HG02840 (cell line): ENCODE measurements around the gene FNDC3A.

Source experiments
- ATAC-seq: cut with Tn5 transposase; IDR thresholded peaks from one replicate; pipeline ENCODE4 v1.9.1; 2021; ENCODE audit warnings: mild to moderate bottlenecking, moderate library complexity, moderate number of reproducible peaks; ENCODE audit not compliant: unreplicated experiment, low FRiP score

FNDC3A gene

DNA sequence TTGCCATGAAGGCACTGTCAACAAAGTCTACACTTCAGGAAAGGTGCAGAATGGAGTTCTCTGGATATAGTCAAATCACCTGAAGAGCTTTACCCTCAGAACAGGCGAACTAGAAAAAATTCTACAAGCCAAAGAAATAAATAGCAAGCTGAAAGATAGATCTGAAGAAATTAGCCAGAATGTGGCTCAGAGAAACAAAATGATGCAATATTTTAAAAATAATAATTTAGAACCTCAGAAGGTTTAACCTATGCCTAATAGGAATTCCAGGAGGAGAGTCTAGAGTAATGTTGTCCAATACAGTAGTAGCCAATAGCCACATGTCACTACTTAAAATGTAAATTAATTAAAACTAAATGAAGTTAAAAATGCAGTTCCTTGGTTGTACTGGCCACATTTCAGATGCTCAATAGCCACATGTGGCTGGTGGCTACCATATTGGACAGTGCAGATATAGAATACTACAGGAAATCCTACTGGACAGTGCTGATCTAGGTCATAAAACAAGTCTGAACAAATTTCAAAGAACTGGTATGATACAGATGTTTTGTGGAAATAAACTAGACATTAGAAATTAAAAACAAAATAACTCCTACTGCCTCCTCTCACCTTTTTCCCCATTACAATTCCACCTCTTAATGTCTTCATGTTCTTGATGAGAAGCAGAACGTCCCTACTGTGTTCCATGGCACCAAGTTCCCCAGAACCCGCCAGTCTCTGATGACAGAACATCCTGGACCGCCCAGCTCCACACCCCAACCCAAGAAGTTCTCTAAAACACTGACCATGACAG lies 271.3 kb downstream of the FNDC3A start:
- peak; percentile 43 for ATAC-seq

DNA sequence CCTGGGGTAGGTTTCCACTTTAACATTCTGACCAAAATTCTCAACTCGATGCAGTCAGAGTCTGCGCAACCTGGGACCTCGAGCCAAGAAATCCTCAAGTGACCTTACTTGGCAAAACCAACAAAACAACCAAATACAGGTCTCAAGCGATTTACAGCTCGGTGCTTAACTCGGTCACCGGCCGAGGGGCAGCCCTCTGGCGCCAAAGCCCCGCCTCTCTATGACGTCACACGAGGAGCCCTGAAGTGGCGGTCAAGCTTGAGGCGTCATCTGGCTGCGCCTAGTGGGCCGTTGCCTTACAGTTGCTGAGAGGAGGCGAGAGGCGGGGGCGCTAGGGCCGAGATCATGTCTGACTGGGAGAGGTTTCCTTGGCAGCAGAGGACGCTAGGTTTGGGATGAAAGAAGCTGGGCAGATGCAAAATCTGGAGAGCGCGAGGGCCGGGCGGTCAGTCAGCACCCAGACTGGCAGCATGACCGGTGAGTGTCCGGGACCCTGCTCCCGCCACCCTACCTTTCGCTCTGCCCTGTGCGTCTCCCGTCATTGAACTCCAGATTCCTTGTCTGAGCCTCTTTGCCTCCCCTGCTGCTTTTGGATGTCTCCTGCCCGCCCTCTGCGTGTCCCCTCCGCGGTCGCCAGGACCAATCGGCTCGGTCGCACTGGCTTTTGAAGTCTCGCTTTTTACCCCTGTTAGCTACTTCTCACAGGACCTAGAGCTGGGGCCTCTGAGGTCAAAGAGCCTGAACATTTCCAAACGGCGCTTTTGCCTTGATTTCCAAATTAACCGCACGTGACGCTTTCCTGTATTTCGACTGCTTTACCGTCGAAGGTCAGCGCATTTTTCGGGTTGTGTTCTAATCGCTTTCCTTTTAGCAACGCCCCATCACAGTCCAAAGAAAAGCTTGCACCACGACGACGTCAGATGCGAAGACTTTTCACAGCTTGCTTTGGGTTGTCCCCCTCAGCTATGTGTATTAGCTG lies 272.2 kb downstream of the FNDC3A start, which contains the start of gene CDADC1:
Gene CDADC1 (plus strand): TSS at position 283 of the 979 bp plus-strand sequence. CDS start 113 bp downstream, at position 396.
- ATAC-seq, result peak; percentile 91

DNA sequence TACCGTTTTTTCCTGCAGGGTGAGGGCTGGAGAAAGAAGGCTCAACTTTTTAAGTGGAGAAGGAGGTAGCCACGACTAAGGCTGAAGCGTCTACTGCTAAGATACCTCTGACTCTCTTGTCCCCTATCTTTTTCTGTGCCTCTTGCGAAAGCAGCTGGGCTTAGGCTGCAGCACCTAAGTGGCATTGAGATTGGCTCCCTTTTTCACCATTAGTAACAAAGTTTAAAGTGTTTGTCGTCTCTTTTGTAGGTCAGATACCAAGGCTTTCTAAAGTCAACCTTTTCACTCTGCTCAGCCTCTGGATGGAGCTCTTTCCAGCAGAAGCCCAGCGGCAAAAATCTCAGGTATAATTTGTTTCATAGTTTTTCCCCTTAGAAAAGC lies 272.9 kb downstream of the FNDC3A start:
- no peak for ATAC-seq

DNA sequence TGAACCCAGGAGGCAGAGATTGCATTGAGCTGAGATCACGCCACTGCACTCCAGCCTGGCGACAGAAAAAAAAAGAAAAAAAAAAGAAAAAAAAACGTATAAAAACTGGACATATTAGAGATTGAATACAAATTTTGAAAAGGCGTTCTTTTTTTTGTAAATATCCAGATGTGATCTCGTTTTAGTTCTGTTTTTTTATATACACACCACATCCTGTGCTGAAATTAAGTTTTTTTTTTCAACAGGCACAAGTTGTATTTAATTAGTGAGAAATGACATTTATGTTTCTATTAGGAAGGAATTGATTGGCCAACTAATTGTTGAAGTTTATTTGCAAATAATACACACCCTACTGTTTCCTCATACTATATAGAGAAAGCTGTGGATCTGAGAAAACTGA lies 275.6 kb downstream of the FNDC3A start:
- ATAC-seq, result no peak

DNA sequence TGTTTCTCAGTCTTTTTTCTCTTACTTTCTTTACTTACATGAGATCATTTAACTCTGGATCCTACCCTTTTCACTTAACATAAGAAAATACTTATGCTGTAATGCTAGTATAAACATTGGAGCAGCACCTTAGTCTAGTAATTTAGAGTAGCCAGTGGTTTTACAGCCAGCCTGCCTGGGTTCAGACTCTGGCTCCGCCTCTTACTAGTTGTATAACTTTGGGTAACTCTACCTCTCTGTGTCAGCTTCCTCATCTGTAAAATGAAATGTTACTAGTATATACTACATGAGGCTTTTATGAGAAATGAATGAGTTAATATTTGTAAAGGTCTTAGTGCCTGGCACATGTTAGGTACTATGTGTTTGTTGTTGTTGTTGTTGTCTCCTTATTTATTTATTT lies 277.6 kb downstream of the FNDC3A start:
- no peak for ATAC-seq

DNA sequence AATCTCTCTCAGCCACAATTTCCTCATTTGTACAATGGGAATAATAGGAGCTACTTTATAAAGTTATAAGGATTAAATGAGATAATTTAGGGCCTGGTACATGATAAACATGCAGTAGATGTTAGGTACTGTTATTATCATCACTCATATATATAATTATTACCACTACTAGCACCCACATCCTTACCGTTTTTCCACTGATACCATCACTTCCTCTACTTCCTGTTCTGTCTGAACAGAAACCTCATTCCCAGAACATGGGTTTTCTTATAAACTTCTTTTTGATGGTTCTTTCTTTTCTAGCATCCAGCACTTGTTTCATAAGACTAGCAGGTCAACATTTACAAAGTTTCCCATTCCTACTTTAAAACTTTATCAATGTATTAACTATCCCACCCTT lies 278.3 kb downstream of the FNDC3A start:
- no peak for ATAC-seq

DNA sequence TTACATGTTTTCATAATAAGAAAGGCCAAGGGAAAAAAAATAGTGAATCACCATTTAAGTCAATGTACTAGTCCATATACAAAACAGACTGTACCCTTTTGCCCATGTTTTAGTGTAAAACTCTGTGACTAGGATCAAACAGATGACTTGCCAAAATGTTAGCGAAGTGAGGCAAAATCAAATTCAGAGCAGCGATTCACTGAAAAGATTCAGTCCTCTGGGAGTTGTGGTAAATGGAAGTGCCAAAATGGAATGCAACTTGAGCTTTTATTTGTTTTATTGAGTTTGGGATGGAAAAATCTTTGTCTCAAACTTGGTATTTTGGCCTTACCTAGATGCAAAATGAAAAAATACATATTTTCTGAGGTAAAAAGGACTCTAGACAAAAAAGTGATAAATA lies 281.1 kb downstream of the FNDC3A start:
- no peak for ATAC-seq

DNA sequence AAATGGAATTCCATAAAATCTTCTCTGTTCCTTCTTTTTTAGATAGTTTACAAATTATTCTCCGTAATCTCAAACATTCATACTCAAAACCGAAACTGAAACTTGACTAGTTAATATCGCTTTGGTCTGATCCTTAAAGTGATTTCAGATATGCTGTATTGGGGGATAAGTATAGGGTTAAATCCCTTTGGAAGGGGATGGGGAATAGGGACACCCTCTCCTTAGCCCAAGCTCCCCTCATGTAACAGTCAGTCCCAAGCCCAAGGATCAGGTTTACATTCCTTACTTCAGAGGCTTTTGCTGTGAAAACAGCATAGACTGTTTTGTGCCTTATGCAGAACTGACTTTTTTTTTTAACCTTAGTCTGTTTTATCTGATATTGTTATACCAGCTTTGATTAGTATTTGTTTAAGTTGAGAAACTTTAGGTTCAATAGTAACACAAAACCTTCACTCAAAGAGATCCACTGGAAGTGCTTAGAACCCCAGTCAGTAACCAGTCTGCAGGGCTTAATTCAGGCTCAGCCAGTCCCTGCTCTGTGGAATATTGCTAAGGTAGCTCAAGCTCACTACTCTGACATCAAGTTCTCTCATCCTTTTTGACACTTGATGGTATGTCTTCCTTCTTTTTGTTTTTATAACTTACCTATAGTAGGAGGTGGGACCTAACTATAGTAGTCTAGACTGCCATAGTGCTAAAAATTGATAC lies 282.5 kb downstream of the FNDC3A start:
- ATAC-seq, result no peak
